HG02798 (cell line): Measurements from ENCODE around the gene NT5C1B.

Experiments
- ATAC-seq: cut with Tn5 transposase; IDR thresholded peaks from one replicate; pipeline ENCODE4 v1.9.1; 2021; ENCODE audit warnings: mild to moderate bottlenecking; ENCODE audit not compliant: unreplicated experiment, poor library complexity

NT5C1B gene

GRCh38 chr2:18518116-18519111 lies 71.0 kb downstream of the NT5C1B start:
- ATAC-seq, result no peak

GRCh38 chr2:18517386-18517785 lies 72.0 kb downstream of the NT5C1B start:
- no peak for ATAC-seq

GRCh38 chr2:18516112-18516511 lies 73.3 kb downstream of the NT5C1B start:
- ATAC-seq, result no peak

GRCh38 chr2:18514526-18515461 lies 74.6 kb downstream of the NT5C1B start:
- no peak for ATAC-seq
